GM20000 (cell line): Measurements from ENCODE around the gene MC4R.

Experiments used
- DNase-seq: peaks from one replicate; pipeline ENCODE4 v3.0.0; 2012; ENCODE audit warnings: low spot score
- CTCF ChIP-seq: IDR thresholded peaks from 2 replicates; pipeline ENCODE4 v1.5.1; 2012; ENCODE audit warnings: mild to moderate bottlenecking, control low read depth; ENCODE audit errors: extremely low read depth, missing control alignments

The MC4R gene

GRCh38 chr18:60329131-60329530 lies 43.4 kb downstream of the MC4R start:
- TF ChIP-seq CTCF: no peak
- DNase-seq: no peak

- DNase-seq: no peak
- no peak for TF ChIP-seq CTCF
Observed at GRCh38 chr18:60327880-60328279, 44.7 kb downstream of the MC4R start.

GRCh38 chr18:60322591-60322990 lies 50.0 kb downstream of the MC4R start:
- DNase-seq: no peak
- no peak for TF ChIP-seq CTCF
